ENCODE measurements around the gene PCSK9. TPM values are rescaled to one million over a fixed set of nuclear protein-coding genes. Genes with fewer than 3 reads are reported as not detected.

Gene PCSK9
- total and polyA plus RNA-seq, 2 experiments from 2014 or later = 77.6 to 327 TPM

- TF ChIP-seq EZH2 (IDR thresholded peaks at IDR 0.05; ENCODE audit: low read depth, unreplicated experiment) (no peak), EZH2phosphoT487 (IDR thresholded peaks at IDR 0.05; ENCODE audit: unreplicated experiment) (no peak), ZNF462 (CRISPR knock-in tag; IDR thresholded peaks at IDR 0.05) (no peak), CTCF (conservative IDR thresholded peaks at IDR 0.05; ENCODE audit: low read depth in 2 of 2) (no peak), ETS1 (IDR thresholded peaks at IDR 0.05) (no peak), ZNF114 (CRISPR knock-in tag; IDR thresholded peaks at IDR 0.05) (no peak), CREB1 (CRISPR knock-in tag; IDR thresholded peaks at IDR 0.05; ENCODE audit: low read depth) (no peak), JUNB (IDR thresholded peaks at IDR 0.05; ENCODE audit: unreplicated experiment) (no peak), STAT1 (IDR thresholded peaks at IDR 0.05; ENCODE audit: unreplicated experiment) (no peak), ZNF331 (CRISPR knock-in tag; IDR thresholded peaks at IDR 0.05; ENCODE audit: low read depth) (no peak), NANOG (IDR thresholded peaks at IDR 0.05; ENCODE audit: borderline replicate concordance) (no peak), REST (IDR thresholded peaks at IDR 0.05; ENCODE audit: unreplicated experiment) (no peak), POLR2AphosphoS5 (IDR thresholded peaks at IDR 0.05; ENCODE audit: low read depth) (no peak)
- DNase-seq (ENCODE audit: low spot score) = no peak
These were observed 24.2 kb downstream of the PCSK9 start for GRCh38 chr1:55063577-55063942.

More at GRCh38 chr1:55063577-55063942, 24.2 kb downstream of the PCSK9 start:
- H3K4me3 Mint-ChIP-seq = no peak overlapping the region
- Histone ChIP-seq H3K9me2 (ENCODE audit: insufficient read depth) (no peaks in the 10 kb centered on the region), H3K27me3 (ENCODE audit: insufficient read depth) (no peaks in the 10 kb centered on the region), H3K79me2 (replicated peaks; ENCODE audit: insufficient read depth) (no peaks in the 10 kb centered on the region), H3K4me1 (ENCODE audit: insufficient read depth) (no peaks in the 10 kb centered on the region), H3K4me2 (no peak overlapping the region), H2AFZ (no peak overlapping the region), H3K36me3 (ENCODE audit: insufficient read depth) (peaks cover 51% of the 10 kb centered on the region), H4K20me1 (replicated peaks; ENCODE audit: insufficient read depth) (peaks cover 18% of the 10 kb centered on the region), H3K4me3 (no peak overlapping the region), H3F3A (replicated peaks; ENCODE audit: low read depth) (peaks cover 61% of the 10 kb centered on the region), H3K27ac (ENCODE audit: low read depth) (no peak overlapping the region)
- peaks cover 7% of the 10 kb centered on the region for H3K27me3 Mint-ChIP-seq (ENCODE audit: insufficient read depth, low read depth, poor library complexity)
- no peak overlapping the region for H3K27ac Mint-ChIP-seq
- ATAC-seq = no peak
- H3K36me3 Mint-ChIP-seq (ENCODE audit: low read depth) = peaks cover 41% of the 10 kb centered on the region
- no peaks in the 10 kb centered on the region for H3K4me1 Mint-ChIP-seq
- H3K9me3 Mint-ChIP-seq = no peaks in the 10 kb centered on the region; the same call in 2 of the 3 replicates
